GM21528 (cell line): ENCODE measurements around the gene FGF22.

Source experiments
- ATAC-seq: cut with Tn5 transposase; IDR thresholded peaks from one replicate; pipeline ENCODE4 v1.9.1; 2021; ENCODE audit warnings: mild to moderate bottlenecking, moderate library complexity; ENCODE audit not compliant: unreplicated experiment, low FRiP score

The FGF22 gene

GRCh38 chr19:676339-677105 lies 36.8 kb downstream of the FGF22 start, which contains the start of gene FSTL3:
Gene FSTL3 (plus strand): TSS chr19:676392. CDS start chr19:676424, 32 bp downstream.
- ATAC-seq: no peak

- ATAC-seq: no peak
Measured at GRCh38 chr19:677201-677600, 37.5 kb downstream of the FGF22 start.

GRCh38 chr19:677601-678436 lies 38.1 kb downstream of the FGF22 start:
- no peak for ATAC-seq

GRCh38 chr19:678791-679388 lies 39.2 kb downstream of the FGF22 start:
- ATAC-seq: no peak

DNA sequence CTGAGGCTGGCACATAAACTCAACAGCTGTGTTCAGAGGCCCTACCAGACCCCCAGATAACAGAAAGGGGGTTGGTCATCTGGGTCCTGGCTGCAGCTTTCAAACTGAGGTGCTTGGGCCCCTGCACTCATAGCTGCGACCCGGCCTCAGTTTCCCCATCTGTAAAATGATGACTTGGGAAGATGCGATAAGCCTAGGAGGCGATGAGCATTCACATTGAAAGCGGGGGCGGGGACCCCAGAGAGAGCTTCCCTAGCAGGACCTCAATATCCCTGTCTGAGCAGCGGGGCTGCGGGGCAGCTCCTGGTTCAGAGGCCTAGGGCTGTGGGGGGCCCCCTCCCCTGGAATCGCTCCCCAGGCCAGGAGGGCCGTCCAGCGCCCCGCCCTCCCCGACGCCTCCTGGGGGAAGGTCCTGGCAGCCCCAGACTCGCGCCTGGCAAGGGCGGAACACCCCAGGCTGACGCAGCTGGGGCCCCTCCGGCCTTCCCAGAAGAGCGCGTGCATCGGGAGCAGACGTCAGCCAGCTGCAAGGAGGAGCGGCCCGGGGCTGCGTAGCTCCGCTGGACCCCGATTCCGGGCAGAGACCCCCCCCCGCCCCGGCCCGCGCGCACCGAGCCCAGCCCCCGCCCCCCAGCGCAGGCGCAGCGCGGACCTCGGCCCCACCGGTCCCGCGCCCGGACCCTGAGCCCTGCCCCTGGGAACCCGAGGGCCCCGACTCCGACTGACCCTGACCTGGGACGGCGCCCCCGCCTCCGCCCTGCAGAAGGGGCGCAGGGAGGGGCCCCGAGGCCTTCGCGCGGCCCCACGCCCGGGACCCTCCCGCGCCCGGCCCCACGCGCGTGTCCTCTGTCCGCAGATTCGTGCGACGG lies 40.0 kb downstream of the FGF22 start:
- peak; percentile 19 for ATAC-seq

- peak; percentile 63 for ATAC-seq
Measured at GRCh38 chr19:680287-681028, 40.8 kb downstream of the FGF22 start.

DNA sequence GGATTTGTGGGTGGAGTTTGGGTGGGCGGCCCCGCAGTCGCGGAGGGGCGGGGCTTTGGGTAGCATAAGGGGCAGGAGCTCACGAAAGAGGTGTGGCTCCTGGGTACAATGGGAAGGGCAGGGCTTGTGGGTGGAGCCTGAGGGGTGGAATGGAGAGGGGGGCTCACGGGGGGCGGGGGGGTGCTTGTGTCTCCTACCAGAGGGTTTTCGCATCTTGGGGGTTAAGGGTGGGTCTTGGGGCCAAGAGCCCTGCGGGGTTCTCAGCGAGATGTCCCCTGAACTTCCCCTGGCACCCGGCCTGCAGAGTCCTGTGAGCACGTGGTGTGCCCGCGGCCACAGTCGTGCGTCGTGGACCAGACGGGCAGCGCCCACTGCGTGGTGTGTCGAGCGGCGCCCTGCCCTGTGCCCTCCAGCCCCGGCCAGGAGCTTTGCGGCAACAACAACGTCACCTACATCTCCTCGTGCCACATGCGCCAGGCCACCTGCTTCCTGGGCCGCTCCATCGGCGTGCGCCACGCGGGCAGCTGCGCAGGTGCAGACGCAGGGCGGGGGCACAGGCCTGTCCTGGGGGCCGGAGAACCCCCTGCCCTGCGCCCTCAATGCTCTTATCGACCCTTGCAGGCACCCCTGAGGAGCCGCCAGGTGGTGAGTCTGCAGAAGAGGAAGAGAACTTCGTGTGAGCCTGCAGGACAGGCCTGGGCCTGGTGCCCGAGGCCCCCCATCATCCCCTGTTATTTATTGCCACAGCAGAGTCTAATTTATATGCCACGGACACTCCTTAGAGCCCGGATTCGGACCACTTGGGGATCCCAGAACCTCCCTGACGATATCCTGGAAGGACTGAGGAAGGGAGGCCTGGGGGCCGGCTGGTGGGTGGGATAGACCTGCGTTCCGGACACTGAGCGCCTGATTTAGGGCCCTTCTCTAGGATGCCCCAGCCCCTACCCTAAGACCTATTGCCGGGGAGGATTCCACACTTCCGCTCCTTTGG lies 41.6 kb downstream of the FGF22 start:
- ATAC-seq: no peak

- ATAC-seq: no peak
Measured at GRCh38 chr19:682678-683320, 43.1 kb downstream of the FGF22 start.

- no peak for ATAC-seq
Measured at GRCh38 chr19:685454-685931, 45.8 kb downstream of the FGF22 start.

DNA sequence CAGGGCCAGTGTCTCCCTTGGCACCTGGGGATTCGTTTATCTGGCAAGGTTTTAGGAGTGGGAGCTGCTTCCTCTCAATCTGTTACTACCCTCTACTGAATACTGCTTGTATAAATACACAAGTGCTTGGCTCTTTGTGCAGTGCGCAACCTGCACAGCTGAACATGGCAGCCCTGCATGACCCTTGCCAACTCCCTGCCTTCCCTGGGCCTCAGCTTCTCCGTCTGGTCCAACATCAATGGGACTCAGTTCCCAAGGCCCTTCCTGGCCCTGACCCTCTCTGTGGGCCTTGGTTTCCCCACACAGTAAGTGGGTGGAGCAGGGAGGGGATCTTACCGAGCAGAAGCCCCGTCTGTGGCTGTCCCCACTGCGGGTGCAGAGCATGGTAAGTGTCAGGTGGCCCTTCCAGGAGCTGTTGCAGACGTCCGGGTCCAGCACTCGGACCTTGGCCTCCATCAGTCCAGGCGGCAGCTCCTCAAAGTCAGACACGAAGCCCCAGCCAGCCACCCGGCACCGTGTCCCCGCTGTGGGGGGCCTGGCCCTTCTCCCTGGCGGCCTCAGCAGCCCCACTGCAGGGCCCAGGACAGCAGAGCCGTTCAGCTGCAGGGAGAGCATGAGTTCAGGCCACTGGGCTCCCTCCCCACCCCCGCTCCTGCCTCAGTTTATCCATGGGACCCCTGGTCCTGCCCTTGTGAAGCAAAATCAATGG lies 47.1 kb downstream of the FGF22 start:
- no peak for ATAC-seq

- ATAC-seq: no peak
Measured at GRCh38 chr19:687569-688166, 48.0 kb downstream of the FGF22 start.

GRCh38 chr19:688214-688613 lies 48.5 kb downstream of the FGF22 start:
- no peak for ATAC-seq

GRCh38 chr19:688992-689391 lies 49.3 kb downstream of the FGF22 start:
- ATAC-seq: no peak

GRCh38 chr19:690203-690602 lies 50.5 kb downstream of the FGF22 start:
- no peak for ATAC-seq
